ENCODE results near the gene PCDHGB5.

PCDHGB5 gene

GRCh38 chr5:141439411-141440141 is 41.8 kb downstream of the PCDHGB5 start:
- TF ChIP-seq, protein P1, sequence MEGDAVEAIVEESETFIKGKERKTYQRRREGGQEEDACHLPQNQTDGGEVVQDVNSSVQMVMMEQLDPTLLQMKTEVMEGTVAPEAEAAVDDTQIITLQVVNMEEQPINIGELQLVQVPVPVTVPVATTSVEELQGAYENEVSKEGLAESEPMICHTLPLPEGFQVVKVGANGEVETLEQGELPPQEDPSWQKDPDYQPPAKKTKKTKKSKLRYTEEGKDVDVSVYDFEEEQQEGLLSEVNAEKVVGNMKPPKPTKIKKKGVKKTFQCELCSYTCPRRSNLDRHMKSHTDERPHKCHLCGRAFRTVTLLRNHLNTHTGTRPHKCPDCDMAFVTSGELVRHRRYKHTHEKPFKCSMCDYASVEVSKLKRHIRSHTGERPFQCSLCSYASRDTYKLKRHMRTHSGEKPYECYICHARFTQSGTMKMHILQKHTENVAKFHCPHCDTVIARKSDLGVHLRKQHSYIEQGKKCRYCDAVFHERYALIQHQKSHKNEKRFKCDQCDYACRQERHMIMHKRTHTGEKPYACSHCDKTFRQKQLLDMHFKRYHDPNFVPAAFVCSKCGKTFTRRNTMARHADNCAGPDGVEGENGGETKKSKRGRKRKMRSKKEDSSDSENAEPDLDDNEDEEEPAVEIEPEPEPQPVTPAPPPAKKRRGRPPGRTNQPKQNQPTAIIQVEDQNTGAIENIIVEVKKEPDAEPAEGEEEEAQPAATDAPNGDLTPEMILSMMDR (conservative IDR thresholded peaks at IDR 0.05): no peak

GRCh38 chr5:141440341-141440740 is 42.6 kb downstream of the PCDHGB5 start:
- TF ChIP-seq, protein P1 (conservative IDR thresholded peaks at IDR 0.05): no peak
- H3K27ac ChIP-seq: no peak overlapping the region

More at GRCh38 chr5:141439411-141440141, 41.8 kb downstream of the PCDHGB5 start:
- H3K27ac ChIP-seq: no peak overlapping the region

DNA sequence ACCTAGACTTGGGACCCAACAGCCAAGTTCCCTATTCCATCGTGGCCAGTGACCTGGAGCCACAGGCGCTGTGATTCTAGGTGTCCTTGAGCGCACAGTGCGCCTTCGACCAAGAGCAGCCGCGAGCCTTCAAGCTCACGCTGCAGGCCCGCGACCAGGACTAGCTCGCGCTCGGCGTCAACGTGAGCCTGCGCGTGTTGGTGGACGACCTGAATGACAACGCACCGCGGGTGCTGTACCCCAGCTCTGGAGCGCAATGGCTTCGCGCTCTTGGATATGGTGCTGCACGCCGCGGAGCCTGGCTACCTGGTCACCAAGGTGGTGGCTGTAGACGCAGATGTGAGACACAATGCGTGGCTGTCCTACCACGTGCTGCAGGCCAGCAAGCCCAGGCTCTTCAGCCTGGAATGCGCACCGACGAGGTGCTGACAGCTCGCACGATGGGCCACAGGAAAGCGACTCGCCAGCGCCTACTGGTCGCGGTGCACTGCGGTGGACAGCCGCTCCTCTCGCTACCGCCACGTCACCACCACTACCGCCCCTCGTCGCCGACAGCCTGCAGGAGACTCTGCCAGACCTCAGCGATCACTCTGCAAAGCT is 43.9 kb downstream of the PCDHGB5 start:
- H3K27ac ChIP-seq: no peak overlapping the region
- TF ChIP-seq, protein P1 (conservative IDR thresholded peaks at IDR 0.05): no peak
